Pons (tissue), 1 donor: ENCODE results near the gene UBXN1.
"Not testable (repeated sequence)": the region's sequence is repeated elsewhere in the genome, so short reads cannot be mapped to it uniquely, and the experiment has no call there.

Experiments used
- DNase-seq: peaks from one replicate; pipeline ENCODE4 v3.0.0-alpha.2; 2016; ENCODE audit warnings: low spot score

UBXN1 gene

GRCh38 chr11:62708793-62709192 lies 29.9 kb upstream of the UBXN1 start:
- no peak for DNase-seq

- no peak for DNase-seq
Observed at GRCh38 chr11:62708392-62708791, 29.5 kb upstream of the UBXN1 start.

GRCh38 chr11:62707277-62707861 lies 28.5 kb upstream of the UBXN1 start, which contains the start of the genes BSCL2 and GNG3:
TSS of gene BSCL2 (minus strand) at chr11:62707424. CDS start at chr11:62707195, 229 bp downstream.
TSS of gene GNG3 (plus strand) at chr11:62707676. CDS start at chr11:62708296, 620 bp downstream.
- DNase-seq = peak; percentile 62

GRCh38 chr11:62706850-62707247 lies 28.0 kb upstream of the UBXN1 start:
- no peak for DNase-seq

GRCh38 chr11:62705880-62706849 lies 27.3 kb upstream of the UBXN1 start:
- DNase-seq = peak; percentile 90

GRCh38 chr11:62705413-62705812 lies 26.5 kb upstream of the UBXN1 start:
- DNase-seq = no peak

- DNase-seq = not testable (repeated sequence)
Observed at GRCh38 chr11:62703921-62704320, 25.0 kb upstream of the UBXN1 start.

GRCh38 chr11:62702246-62702645 lies 23.4 kb upstream of the UBXN1 start:
- no peak for DNase-seq

- peak; percentile 91 for DNase-seq
Observed at GRCh38 chr11:62694455-62695167, 15.7 kb upstream of the UBXN1 start.

GRCh38 chr11:62693624-62694023 lies 14.8 kb upstream of the UBXN1 start:
- DNase-seq = not testable (repeated sequence)

GRCh38 chr11:62689421-62690183 lies 10.7 kb upstream of the UBXN1 start, which contains the start of gene LRRN4CL:
TSS of gene LRRN4CL (minus strand) at chr11:62689530. CDS start at chr11:62688508, 1,022 bp downstream.
- no peak for DNase-seq

- no peak for DNase-seq
Observed at GRCh38 chr11:62688491-62688890, 9.6 kb upstream of the UBXN1 start.

GRCh38 chr11:62687508-62688396 lies 8.9 kb upstream of the UBXN1 start:
- no peak for DNase-seq

- no peak for DNase-seq
Observed at GRCh38 chr11:62682518-62682917, 3.6 kb upstream of the UBXN1 start.

- peak; percentile 38 for DNase-seq
Observed at GRCh38 chr11:62680825-62681240, 2.0 kb upstream of the UBXN1 start.

GRCh38 chr11:62678433-62678769 lies 472 bp downstream of the UBXN1 start:
- DNase-seq = no peak

GRCh38 chr11:62677714-62678113 lies 1.2 kb downstream of the UBXN1 start:
- DNase-seq = no peak

GRCh38 chr11:62677156-62677555 lies 1.7 kb downstream of the UBXN1 start:
- DNase-seq = no peak

GRCh38 chr11:62676698-62677097 lies 2.2 kb downstream of the UBXN1 start:
- DNase-seq = no peak

- not testable (repeated sequence) for DNase-seq
Observed at GRCh38 chr11:62675415-62675814, 3.5 kb downstream of the UBXN1 start.

GRCh38 chr11:62673196-62673525 lies 5.7 kb downstream of the UBXN1 start:
- DNase-seq = no peak
